Activated T-cell treated with anti-CD3 and anti-CD28 coated beads for 48 hours (primary cell): ENCODE results near the gene MMAB.

ENCODE experiments used
- DNase-seq: peaks from one replicate; pipeline ENCODE4 v3.0.0-alpha.2; 2020; ENCODE audit warnings: low read depth

Gene MMAB

DNA sequence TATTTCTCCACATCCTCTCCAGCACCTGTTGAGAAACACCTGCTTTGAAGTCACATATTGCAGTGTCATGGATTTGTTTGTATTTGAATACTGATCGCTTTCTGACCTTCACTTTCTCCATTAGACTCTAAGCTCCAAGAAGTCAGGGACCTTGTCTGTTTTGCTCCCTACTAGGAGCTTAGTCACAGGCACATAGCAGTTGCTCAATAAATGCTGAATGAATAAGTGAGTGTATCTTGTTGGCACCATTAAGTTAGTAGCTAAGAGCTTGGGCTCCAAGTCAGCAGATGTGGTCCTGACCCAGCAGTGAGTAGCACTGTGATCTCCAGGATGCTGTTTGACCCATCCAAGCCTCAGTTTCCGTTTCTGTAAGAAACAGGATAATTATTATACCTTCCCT is 10.4 kb upstream of the MMAB start:
- DNase-seq, result no peak

GRCh38 chr12:109582636-109583035 is 9.3 kb upstream of the MMAB start:
- DNase-seq, result no peak

DNA sequence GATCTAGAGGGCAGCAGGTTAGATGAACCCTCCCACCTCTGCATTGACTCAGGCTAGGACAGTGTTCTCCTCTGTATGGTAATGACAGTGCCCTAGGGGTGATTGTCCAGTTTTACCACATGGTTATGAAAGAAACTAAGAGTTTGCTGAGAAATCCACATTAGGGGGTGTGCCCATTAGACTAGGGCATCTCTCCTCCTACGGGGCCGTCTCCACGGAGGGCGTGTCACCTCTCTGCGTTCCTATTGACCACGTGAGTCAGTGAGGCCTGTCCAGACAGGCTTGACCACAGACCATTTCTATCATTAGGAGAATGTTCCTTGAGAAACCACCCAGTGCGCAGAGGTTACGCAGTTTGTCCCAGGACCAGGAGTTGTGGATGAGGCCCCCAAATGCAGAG is 8.6 kb upstream of the MMAB start:
- no peak for DNase-seq

GRCh38 chr12:109581334-109581691 is 8.0 kb upstream of the MMAB start:
- DNase-seq, result no peak

DNA sequence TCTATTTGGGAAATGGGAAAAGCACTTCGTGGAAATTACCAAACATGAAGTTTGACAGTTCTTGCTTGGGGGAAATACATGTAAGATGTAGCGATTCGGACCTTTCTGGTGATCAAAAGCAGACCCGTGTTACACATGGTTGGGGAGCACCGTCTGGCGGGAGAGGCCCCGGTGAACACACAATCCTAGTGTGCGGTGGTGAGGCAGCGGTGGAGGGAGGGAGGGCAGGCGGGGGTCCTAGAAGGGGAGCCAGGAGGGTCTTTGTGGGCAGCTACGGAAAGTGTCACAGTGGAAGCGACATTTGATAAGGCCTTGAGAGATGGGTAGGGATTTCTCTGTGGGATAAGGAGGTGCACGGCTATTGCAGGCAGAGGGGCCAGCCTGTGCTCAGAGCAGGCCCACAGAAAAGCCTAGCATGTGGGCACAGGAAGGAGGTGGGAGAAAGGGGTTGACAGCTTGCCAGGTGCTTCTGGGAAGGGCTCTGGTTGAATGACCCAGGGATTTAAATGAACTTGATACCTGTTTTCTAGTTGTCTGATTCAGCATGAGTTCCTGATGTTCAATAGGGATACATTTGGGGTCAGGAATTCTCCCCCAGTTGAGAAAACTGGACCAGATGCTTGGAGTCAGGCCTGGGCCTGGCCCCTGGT is 7.5 kb upstream of the MMAB start:
- no peak for DNase-seq

- DNase-seq, result no peak
Measured at GRCh38 chr12:109580272-109580671, 7.0 kb upstream of the MMAB start.

DNA sequence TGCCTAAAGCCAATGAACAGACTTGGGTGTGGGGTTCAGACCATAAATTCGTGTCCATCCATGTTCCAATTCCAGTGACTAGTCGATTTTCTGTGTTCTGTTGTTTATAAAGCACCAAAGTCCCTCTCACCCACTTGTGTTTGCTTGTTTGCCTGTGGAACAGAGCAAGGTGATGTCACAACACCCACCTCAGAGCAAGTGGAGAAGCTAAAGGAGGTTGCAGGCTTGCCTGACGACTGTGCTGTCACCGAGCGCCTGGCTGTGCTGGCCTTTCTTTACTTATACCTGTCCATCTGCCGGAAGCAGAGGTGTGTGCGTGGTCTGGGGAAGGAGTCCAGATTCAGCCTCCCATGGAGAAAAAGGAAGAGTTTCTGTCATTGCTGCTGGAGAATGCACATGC is 6.3 kb upstream of the MMAB start:
- DNase-seq, result no peak

DNA sequence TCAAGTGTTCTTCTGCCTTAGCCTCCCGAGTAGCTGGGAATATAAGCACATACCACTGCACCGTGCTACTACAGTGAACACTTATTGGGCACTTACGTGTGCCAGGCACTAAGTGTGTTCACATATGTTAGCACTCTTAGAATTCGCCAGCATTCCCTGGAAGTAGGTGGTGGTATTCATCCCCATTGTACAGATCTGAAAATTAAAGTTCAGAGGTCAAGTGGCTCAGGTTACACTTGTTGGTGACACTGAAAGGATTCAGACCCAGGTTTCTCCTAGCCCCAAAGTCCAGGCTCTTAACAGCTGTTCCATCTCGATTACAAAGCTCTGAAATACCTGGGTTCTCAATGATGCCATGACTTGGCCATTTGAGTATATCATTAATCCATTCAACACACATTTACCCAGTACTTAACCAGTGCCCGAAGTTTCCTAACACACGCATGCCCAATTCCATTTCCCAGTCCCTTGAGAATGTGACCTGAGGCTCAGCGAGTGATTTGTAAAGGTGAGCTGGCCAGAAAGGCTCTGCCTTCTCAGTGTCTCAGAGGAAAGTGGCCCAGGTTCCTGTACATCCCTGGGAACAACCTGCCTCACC is 5.1 kb upstream of the MMAB start:
- DNase-seq, result no peak

DNA sequence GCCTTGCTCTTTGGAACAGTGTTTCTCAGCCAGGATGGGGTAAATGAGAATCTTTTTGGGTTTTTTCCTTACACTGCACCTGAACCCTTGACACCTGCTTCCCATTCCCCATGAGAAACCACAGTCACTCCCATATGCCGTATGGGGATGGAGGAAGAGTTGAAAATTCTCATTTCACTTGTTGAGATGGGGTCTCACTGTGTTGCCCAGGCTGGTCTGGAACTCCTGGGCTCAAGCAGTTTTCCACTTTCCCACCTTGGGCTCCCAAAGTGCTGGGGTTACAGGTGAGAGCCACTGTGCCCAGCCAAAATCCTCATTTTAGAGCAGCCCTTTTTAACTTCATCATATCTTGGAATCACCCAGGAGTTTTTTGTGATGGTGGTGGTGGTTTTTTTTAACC is 4.0 kb upstream of the MMAB start:
- DNase-seq, result no peak

GRCh38 chr12:109575683-109576082 is 2.4 kb upstream of the MMAB start:
- DNase-seq, result no peak

DNA sequence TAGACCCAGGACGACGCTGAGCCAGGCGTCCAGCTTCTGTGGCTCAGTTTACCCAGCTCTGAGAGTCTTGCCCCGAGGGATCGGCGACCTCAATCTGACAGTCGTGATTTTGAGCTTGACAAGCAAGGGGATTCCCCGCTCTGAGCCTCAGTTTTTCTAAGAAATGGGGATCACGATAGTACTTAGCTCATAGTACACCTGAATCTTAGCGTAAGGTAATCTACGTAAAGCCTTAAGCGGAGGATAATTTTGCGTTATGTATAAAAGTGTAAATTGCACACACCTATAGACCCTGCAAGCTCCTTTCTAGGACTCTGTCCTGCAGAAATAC is 575 bp upstream of the MMAB start:
- DNase-seq, result no peak

DNA sequence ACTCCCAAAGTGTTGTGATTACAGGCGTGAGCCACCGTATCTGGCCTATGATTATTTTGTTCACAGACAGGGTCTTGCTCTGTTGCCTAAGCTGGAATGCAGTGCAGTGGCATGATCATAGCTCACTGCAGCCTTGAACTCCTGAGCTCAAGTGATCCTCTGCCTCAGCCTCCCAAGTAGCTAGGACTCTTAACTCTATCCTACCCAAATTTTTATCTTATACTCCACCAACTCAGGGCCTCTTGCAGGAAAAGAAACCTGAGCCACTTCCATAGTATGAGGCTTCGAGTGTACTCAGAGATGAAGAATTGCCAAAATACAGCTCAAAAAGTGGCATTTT is 828 bp downstream of the MMAB start:
- DNase-seq, result no peak

GRCh38 chr12:109571773-109572505 is 1.4 kb downstream of the MMAB start:
- DNase-seq, result no peak

DNA sequence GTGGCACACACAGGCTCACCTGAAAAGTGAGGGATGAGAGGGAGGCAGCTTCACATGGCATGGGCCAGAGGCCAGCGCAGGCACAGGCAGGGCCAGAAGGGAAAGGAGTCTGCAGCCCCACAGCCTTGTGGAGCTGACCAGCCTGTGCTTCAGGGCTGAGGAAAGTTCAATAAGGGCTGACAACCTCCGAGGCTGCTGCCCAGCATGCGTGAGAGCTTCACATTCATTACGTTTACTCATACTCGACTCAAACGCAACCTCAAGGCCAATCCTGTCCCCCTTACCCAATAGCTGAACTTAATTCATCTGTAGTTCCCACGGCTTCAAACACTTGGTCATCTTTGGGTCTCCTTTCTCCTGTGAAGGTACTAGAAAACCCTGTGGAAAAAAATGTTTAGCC is 4.8 kb downstream of the MMAB start:
- no peak for DNase-seq

DNA sequence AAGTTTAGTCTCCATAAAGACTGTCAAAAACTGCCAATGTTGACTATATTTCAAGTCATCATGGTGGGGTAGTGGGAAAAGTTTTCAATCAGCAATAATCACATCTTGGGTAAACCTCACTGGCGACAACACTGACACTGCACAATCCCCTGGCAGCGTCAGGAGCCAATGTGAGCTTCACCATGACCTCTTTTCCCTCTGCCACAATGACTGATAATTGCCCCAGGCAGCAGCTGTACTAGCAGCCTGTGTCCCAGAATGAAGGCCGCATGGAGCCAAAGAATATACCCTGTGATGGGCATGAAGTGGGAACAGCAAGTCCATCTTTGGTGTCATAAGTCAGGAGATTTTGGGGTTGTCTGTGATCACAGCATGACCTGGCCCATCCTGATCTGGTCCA is 5.3 kb downstream of the MMAB start:
- DNase-seq, result no peak

- no peak for DNase-seq
Measured at GRCh38 chr12:109567296-109567695, 6.0 kb downstream of the MMAB start.

DNA sequence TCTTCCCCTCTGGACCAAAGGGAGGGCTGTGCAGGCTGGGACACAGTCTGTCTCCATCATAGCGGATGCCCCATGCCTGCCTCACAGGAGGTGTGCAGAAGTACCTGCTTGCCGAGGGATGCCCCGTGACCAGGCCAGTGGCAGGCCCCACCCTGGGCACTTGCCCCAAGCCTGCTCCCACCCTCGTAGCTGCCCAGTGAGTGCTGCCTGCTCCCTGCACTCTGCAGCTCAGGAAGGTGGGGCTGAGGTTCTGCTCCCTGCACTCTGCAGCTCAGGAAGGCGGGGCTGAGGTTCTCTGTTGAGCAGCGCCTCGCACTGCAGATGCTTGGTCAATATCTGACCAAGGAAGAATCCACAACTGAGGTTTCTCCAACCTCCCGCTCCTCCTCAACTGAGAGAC is 6.9 kb downstream of the MMAB start:
- no peak for DNase-seq

- no peak for DNase-seq
Measured at GRCh38 chr12:109563291-109564284, 9.7 kb downstream of the MMAB start.

- DNase-seq, result no peak
Measured at GRCh38 chr12:109562871-109563270, 10.4 kb downstream of the MMAB start.

- no peak for DNase-seq
Measured at GRCh38 chr12:109561711-109562030, 11.6 kb downstream of the MMAB start.

DNA sequence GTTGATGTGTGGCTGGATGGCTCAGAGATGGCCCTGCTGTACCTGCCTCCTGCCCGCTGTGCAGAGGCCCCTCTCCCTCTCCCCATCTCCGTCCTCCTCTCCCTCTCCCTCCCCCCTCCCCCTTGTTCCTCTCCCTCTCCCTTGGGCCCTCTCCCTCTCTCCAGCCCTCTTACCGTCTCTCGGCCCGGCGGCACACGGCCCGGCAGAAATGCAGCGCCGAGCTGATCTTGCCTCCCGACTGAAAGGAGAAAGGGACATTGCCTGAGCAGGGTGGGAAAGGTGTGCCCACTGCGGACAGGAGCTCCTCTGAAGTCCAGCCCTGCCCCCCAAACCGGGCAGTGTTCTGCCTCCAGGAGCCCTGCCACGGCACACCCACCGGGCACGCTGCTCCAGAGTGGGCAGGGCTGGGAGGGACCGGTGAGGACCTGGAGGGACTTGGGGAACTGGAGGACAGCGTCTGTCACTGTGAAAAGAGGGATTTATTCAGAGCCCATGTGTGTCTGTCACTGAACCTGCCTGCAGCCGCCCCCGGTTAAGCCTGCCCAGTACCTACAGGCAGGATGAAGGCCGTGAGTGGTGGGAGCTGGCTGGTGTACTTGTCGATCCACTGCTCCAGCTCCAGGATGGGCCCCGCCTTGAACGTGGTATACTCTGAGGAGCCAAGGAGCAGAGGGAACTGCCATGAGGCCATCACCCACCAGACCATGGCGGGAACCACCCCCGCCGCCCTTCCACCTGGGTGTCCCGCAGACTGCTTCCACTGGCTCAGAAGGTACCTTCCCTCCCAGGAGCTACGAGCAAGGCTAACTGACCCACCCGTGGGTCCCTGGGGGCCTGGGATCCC is 12.2 kb downstream of the MMAB start:
- DNase-seq, result no peak

- no peak for DNase-seq
Measured at GRCh38 chr12:109559601-109560000, 13.7 kb downstream of the MMAB start.
